ENCODE results near the gene ERICH6.
"Not testable (repeated sequence)": the region's sequence is repeated elsewhere in the genome, so short reads cannot be mapped to it uniquely, and the experiment has no call there.

ERICH6 gene

DNA sequence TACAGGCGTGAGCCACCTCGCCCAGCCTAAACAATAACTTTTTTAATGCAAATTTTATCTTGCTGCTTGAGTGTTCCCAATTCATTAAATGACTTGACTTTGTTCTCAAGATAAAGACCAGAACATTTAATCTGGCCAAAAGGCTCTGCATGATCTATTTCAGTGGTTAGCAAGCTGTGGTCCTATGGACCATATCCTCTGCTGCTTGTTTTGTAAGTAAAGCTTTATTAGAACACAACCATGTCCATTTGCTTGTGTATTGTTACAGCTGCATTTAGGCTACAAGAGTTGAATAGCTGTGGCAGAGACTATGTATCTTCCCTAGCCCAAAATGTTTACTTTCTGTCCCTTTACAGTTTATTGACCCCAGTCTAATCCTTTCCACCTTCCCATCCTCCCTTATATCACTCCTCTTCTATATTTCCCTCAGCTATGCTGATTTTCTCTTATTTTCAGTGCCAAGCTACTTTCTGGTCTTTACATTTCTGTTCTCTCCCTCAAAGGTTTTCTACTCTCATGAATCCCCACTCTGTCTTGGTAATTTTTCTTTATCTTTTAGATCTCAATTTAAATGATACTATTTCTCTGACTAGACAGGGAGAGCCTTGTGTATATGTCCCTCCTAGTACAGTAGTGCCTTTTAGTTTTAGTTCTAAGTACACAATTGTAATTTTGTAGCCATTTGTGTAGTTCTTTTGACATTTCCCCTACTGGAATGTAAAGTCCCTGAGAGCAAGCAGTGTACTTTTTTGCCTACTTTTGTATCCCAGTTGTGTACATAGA is 77.4 kb downstream of the ERICH6 start:
- H3K4me3 ChIP-seq (ENCODE audit: low read depth, low read length), result no peak overlapping the region
- DNase-seq (ENCODE audit: low read depth), result no peak

- H3K4me3 ChIP-seq (ENCODE audit: low read depth, low read length), result no peak overlapping the region
- DNase-seq (ENCODE audit: low read depth), result no peak
Measured at GRCh38 chr3:150623945-150624344, 79.8 kb downstream of the ERICH6 start.

DNA sequence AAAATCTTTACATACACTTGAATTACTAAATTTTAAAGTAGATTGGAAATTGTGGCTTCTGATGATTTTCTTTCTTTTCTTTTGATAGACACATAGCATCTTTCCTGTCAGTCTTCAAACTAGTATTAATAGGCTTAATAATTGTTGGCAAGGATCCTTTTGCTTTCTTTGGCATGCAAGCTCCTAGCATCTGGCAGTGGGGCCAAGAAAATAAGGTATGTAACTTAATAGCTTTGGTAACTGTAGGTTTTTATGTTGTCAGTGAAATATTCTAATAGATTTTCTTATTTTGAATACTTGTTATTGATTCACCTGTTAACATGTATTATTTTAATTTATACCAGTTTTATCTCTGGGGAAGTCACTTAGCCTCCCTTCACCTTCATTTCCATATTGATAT is 80.8 kb downstream of the ERICH6 start:
- not testable (repeated sequence) for DNase-seq (ENCODE audit: low read depth); H3K4me3 ChIP-seq (ENCODE audit: low read depth, low read length)

DNA sequence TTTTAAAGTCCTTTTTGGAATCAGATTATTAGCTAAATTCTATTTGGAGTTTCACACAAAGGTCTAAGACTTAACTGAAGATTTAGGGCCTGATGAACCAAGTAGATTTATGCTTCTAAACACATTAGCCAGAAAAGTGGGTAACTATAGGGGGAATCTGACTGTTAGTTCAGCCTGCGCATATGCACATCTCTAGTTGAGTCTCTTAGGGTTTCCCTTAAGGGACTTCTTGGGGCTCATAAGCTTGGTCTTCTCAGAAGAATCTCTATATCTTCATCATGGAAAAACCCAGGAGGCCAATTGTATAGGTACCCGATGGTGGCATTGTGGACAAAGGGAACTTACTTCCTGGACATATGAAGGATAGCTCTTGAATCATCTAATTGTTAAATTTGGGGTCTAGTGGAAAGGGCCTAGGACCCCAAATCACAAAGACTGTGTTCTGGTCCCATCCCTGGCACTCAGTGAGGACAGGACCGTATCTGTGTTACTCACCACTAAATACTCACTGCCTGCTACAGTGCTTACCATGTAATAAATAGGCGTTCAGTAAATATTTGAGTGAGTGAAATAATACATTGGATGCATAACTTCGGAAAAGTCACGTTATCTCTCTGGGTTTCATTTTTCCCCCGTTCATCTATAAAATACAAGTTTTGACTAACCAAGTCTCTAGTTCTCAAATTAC is 83.6 kb downstream of the ERICH6 start:
- DNase-seq (ENCODE audit: low read depth), result no peak
- H3K4me3 ChIP-seq (ENCODE audit: low read depth, low read length), result no peak overlapping the region

DNA sequence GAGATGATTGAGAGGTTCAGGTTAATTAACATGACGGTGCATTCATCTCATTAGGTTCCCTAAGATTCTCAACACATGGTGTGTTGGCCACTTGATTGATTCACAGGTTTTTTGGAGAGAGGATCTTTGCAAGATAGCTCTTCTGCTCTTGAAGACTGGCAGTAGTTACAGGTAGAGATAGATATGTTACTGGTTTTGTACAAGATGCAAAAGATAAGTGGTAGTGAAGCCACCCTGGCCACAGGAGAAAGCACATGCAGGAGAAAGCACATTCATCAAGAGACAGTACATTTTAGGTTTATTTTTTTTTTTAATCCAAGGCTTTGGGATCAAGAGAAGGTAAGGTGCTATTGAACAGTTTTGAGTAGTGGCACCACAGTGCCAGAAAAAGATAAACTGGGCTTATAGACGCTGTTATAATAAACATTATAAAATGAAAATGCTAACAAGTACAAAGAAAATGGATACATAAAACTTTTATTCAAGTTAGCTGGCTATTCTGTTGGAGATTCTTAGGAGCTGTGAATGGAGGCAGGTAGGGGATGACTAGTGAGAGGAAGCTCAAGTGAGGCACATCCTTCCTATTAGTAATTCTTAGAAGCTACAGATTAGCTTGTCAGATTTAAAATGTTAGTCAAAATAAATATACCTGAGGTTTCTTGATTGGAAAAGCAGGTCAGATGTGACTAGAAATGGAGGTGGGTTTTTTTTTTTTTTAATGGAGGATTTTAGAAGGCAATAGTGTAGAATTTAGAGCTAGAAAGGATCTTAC is 89.8 kb downstream of the ERICH6 start:
- no peak for DNase-seq (ENCODE audit: low read depth)
- no peak overlapping the region for H3K4me3 ChIP-seq (ENCODE audit: low read depth, low read length)

DNA sequence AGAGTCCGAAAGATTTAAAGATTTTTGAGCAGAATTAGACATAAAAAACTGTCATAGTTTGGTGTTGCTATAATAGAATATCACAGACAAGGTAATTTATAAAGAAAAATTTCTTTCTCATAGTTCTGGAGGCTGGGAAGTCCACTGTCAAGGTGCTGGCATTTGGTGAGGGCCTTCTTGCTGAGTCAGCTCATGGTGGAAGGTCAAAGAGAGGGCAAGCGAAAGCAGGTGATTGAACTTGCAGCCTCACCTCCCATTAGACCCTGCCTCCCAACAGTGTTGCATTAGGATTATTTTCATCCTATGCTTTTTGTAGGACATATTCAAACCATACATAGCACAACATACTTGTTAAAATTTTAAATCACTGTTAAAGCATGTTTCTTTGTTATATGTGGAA is 90.7 kb downstream of the ERICH6 start:
- H3K4me3 ChIP-seq (ENCODE audit: low read depth, low read length), result no peak overlapping the region
- DNase-seq (ENCODE audit: low read depth), result no peak

DNA sequence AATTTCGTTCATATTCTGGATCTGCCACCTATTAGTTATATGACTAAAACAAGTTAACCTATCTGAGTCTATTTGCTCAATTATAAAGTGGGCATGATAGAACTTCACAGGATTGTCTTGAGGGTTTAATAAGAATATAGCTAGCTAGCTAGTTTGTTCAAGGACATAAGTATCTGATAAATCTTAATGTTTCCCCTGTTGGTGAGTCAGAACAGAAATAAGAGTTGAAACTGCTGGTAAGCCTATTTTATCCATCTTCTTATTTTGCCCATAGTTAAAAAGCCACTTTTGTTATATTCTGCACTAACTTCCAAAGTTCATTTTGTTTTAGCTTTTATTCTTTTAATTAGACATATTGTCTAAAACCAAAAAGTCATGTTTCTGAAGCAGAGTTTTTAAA is 91.2 kb downstream of the ERICH6 start:
- no peak overlapping the region for H3K4me3 ChIP-seq (ENCODE audit: low read depth, low read length)
- DNase-seq (ENCODE audit: low read depth), result no peak

GRCh38 chr3:150611666-150612065 is 92.1 kb downstream of the ERICH6 start:
- no peak for DNase-seq (ENCODE audit: low read depth)
- no peak overlapping the region for H3K4me3 ChIP-seq (ENCODE audit: low read depth, low read length)

DNA sequence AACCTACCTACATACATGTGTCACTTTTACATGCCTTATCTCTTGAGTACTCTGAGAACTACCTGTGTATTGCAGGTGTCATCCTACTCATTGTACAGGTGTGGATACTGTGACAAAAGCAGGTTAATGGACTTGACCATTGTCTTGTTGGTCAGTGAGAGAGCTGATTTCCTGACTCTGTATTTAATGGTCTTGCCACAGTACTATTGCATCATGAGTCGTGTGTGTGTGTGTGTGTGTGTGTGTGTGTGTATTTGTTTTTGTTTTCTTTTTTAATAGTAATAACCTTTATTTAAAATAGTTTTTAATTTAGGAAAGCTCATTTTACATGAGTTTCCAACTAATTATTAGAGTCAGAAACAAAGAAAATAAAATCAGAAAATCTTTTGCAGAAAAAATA is 92.9 kb downstream of the ERICH6 start:
- H3K4me3 ChIP-seq (ENCODE audit: low read depth, low read length), result no peak overlapping the region
- no peak for DNase-seq (ENCODE audit: low read depth)

DNA sequence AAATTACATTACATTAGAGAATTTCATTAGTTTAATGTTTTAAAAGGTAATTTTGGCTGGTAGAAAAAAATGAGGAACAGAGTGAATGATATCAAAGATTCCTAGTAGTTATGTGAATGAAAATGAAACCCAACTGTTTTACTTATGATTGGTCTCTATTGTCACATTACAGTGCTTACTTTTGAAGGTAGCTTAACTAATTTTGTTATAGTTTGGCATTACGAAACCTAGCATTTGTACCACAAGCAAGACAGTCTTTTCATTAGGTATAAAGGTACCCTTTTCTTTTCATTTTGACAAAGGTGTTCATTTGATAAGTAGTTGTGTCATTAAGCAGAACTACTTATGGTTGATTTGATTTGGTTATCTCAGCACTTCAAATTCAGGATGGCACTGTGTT is 93.7 kb downstream of the ERICH6 start:
- H3K4me3 ChIP-seq (ENCODE audit: low read depth, low read length), result no peak overlapping the region
- no peak for DNase-seq (ENCODE audit: low read depth)
